OCI-LY7 (cell line): Measurements from ENCODE around the gene APBB2.

Experiments
- CTCF ChIP-seq: fragments of 200-600 bp; sonication (generic); conservative IDR thresholded peaks from 2 replicates; pipeline ENCODE4 v1.5.1; 2014; ENCODE audit warnings: mild to moderate bottlenecking, antibody characterized with exemption, low read length, moderate library complexity, mixed read lengths
- EZH2phosphoT487 ChIP-seq: fragments of 200-600 bp; sonication (generic); IDR thresholded peaks from 2 replicates; pipeline ENCODE4 v1.6.1; 2018; ENCODE audit warnings: low read depth, borderline replicate concordance, mild to moderate bottlenecking, mixed run types, antibody characterized with exemption, low read length, moderate library complexity, mixed read lengths

- TF ChIP-seq EZH2phosphoT487 = no peak
- TF ChIP-seq CTCF = no peak
Measured at GRCh38 chr4:41156574-41156973, 57.8 kb downstream of the APBB2 start.
